NCI-H1930 (cell line): ENCODE measurements around the gene BDH1.
A peak's percentile ranks its signal among the peaks of the same experiment; 100 is the strongest.
"Not testable (repeated sequence)": the region's sequence is repeated elsewhere in the genome, so short reads cannot be mapped to it uniquely, and the experiment has no call there.

Source experiments
- DNase-seq, 2 experiments: peaks; one replicate each; lab custom pipeline; 2025; lab: John Stamatoyannopoulos, UW

Gene BDH1

GRCh38 chr3:197577366-197578074 is 21.8 kb upstream of the BDH1 start:
- no peak for DNase-seq

GRCh38 chr3:197576838-197577237 is 21.1 kb upstream of the BDH1 start:
- no peak for DNase-seq

- DNase-seq, result no peak
These were observed 19.6 kb upstream of the BDH1 start for GRCh38 chr3:197575362-197575761.

- not testable (repeated sequence) for DNase-seq
These were observed 18.7 kb upstream of the BDH1 start for GRCh38 chr3:197574396-197574991.

GRCh38 chr3:197573048-197573767 is 17.4 kb upstream of the BDH1 start:
- no peak for DNase-seq

- not testable (repeated sequence) for DNase-seq
These were observed 16.1 kb upstream of the BDH1 start for GRCh38 chr3:197571880-197572172.

- not testable (repeated sequence) for DNase-seq
These were observed 15.5 kb upstream of the BDH1 start for GRCh38 chr3:197571074-197571879.

GRCh38 chr3:197569433-197569832 is 13.7 kb upstream of the BDH1 start:
- DNase-seq, result not testable (repeated sequence)

- DNase-seq, result no peak
These were observed 12.3 kb upstream of the BDH1 start for GRCh38 chr3:197567904-197568681.

GRCh38 chr3:197566155-197566554 is 10.4 kb upstream of the BDH1 start:
- not testable (repeated sequence) for DNase-seq

- no peak for DNase-seq
These were observed 8.5 kb upstream of the BDH1 start for GRCh38 chr3:197564097-197564843.

- no peak for DNase-seq
These were observed 6.9 kb upstream of the BDH1 start for GRCh38 chr3:197562398-197563251.

GRCh38 chr3:197561926-197562325 is 6.2 kb upstream of the BDH1 start:
- DNase-seq, result no peak

GRCh38 chr3:197559651-197560050 is 3.9 kb upstream of the BDH1 start:
- no peak for DNase-seq

- peak; percentile 97 for DNase-seq
These were observed 1.0 kb downstream of the BDH1 start for GRCh38 chr3:197554562-197555280.

- no peak for DNase-seq
These were observed 1.6 kb downstream of the BDH1 start for GRCh38 chr3:197554196-197554561.

- DNase-seq, result no peak
These were observed 3.6 kb downstream of the BDH1 start for GRCh38 chr3:197552198-197552597.

GRCh38 chr3:197550489-197550888 is 5.3 kb downstream of the BDH1 start:
- DNase-seq, result no peak

- DNase-seq, result no peak
These were observed 6.4 kb downstream of the BDH1 start for GRCh38 chr3:197549261-197549885.
